IMR-90 (cell line): ENCODE measurements around the gene CAMSAP3. TPM values are rescaled to one million over a fixed set of nuclear protein-coding genes. Genes with fewer than 3 reads are reported as not detected.
"Not testable (repeated sequence)": the region's sequence is repeated elsewhere in the genome, so short reads cannot be mapped to it uniquely, and the experiment has no call there.

Source experiments
- ATAC-seq: fragments of 200-7000 bp; cut with Tn5 transposase; 2 replicates; pipeline ENCODE4 v1.9.1; 2020; ENCODE audit warnings: low read depth, mild to moderate bottlenecking, moderate library complexity
- BruUV-seq: library from RNA; stranded (reverse); fragments of 400-500 nt; replicated peaks from 2 replicates; lab custom pipeline; 2021; lab: Mats Ljungman, UMichigan
- CTCF ChIA-PET: fragments of 300-600 bp; formaldehyde crosslinking; extraction: SDS; loops from one replicate; lab custom pipeline; 2021; ENCODE audit warnings: antibody characterized with exemption; lab: Yijun Ruan, JAX
- POLR2A ChIA-PET: fragments of 300-600 bp; sonication (Branson Sonifier 250); formaldehyde crosslinking; loops from one replicate; lab custom pipeline; 2022; ENCODE audit warnings: antibody characterized with exemption; ENCODE audit not compliant: unreplicated experiment; lab: Charles Lee
- DNase-seq: peaks from one replicate; pipeline ENCODE4 v3.0.0; 2013
- H2AFZ ChIP-seq: replicated peaks from 2 replicates; pipeline ENCODE3; 2013; ENCODE audit warnings: low read length, mild to moderate bottlenecking; ENCODE audit not compliant: poor library complexity
- H2AK5ac ChIP-seq: 2 replicates; pipeline ENCODE4 v1.6.1; 2013; ENCODE audit warnings: low read depth, low read length, inconsistent platforms
- H2AK9ac ChIP-seq: replicated peaks from 2 replicates; pipeline ENCODE3; 2013; ENCODE audit warnings: mild to moderate bottlenecking, low read depth, low read length, moderate library complexity; ENCODE audit not compliant: poor library complexity
- H2BK120ac ChIP-seq: 2 replicates; pipeline ENCODE4 v1.6.1; 2013; ENCODE audit warnings: low read depth, low read length, inconsistent platforms
- H2BK15ac ChIP-seq: 3 replicates; pipeline ENCODE4 v1.6.1; 2013; ENCODE audit warnings: low read depth, low read length, inconsistent platforms
- H2BK20ac ChIP-seq: 2 replicates; pipeline ENCODE4 v1.6.1; 2013; ENCODE audit warnings: low read depth, mild to moderate bottlenecking, inconsistent platforms, low read length, moderate library complexity
- H2BK5ac ChIP-seq: 2 replicates; pipeline ENCODE4 v1.6.1; 2013; ENCODE audit warnings: mild to moderate bottlenecking, low read depth, low read length, inconsistent platforms; ENCODE audit not compliant: poor library complexity, severe bottlenecking
- H3K14ac ChIP-seq: replicated peaks from 2 replicates; pipeline ENCODE4 v1.6.1; 2013; ENCODE audit warnings: low read depth, low read length, inconsistent platforms
- H3K18ac ChIP-seq: 2 replicates; pipeline ENCODE4 v1.6.1; 2013; ENCODE audit warnings: low read depth, low read length, control low read depth
- H3K23ac ChIP-seq: 2 replicates; pipeline ENCODE4 v1.6.1; 2013; ENCODE audit warnings: low read depth, low read length, inconsistent platforms
- H3K27ac ChIP-seq: 2 replicates; pipeline ENCODE4 v1.5.1; 2013; ENCODE audit warnings: mild to moderate bottlenecking, control low read depth, low read length; ENCODE audit not compliant: insufficient read depth
- H3K27me3 ChIP-seq: 2 replicates; pipeline ENCODE4 v1.6.1; 2013; ENCODE audit warnings: low read length; ENCODE audit not compliant: control insufficient read depth, insufficient read depth
- H3K36me3 ChIP-seq: 2 replicates; pipeline ENCODE4 v1.6.1; 2013; ENCODE audit warnings: low read length, mixed read lengths; ENCODE audit not compliant: control insufficient read depth, insufficient read depth
- H3K4ac ChIP-seq: 2 replicates; pipeline ENCODE4 v1.6.1; 2013; ENCODE audit warnings: low read depth, low read length, inconsistent platforms
- H3K4me1 ChIP-seq: 2 replicates; pipeline ENCODE4 v1.6.1; 2013; ENCODE audit warnings: low read length, mixed read lengths; ENCODE audit not compliant: control insufficient read depth, insufficient read depth
- H3K4me2 ChIP-seq: 2 replicates; pipeline ENCODE4 v1.6.1; 2013; ENCODE audit warnings: low read depth, mild to moderate bottlenecking, control low read depth, low read length, moderate library complexity
- H3K4me3 ChIP-seq: 2 replicates; pipeline ENCODE4 v1.5.1; 2013; ENCODE audit warnings: low read depth, mild to moderate bottlenecking, control low read depth, low read length, moderate library complexity; ENCODE audit not compliant: insufficient read depth
- H3K56ac ChIP-seq: 2 replicates; pipeline ENCODE4 v1.6.1; 2013; ENCODE audit warnings: low read length, inconsistent platforms; ENCODE audit not compliant: insufficient read depth; ENCODE audit errors: extremely low read depth
- H3K79me1 ChIP-seq, 2 experiments: 2 replicates each; pipeline ENCODE4 v1.6.1; 2013; ENCODE audit warnings: low read length in 2 of 2, inconsistent platforms in 1 of 2, low read depth in 1 of 2
- H3K9ac ChIP-seq: 2 replicates; pipeline ENCODE4 v1.6.1; 2013; ENCODE audit warnings: low read depth, low read length, control low read depth
- H3K9me1 ChIP-seq: 2 replicates; pipeline ENCODE4 v1.6.1; 2013; ENCODE audit warnings: low read length, inconsistent platforms; ENCODE audit not compliant: insufficient read depth
- H3K9me3 ChIP-seq: 2 replicates; pipeline ENCODE4 v1.6.1; 2013; ENCODE audit warnings: low read length; ENCODE audit not compliant: control insufficient read depth, insufficient read depth
- H4K20me1 ChIP-seq: 2 replicates; pipeline ENCODE4 v1.6.1; 2013; ENCODE audit warnings: low read length, inconsistent platforms; ENCODE audit not compliant: insufficient read depth
- H4K5ac ChIP-seq: 2 replicates; pipeline ENCODE4 v1.6.1; 2013; ENCODE audit warnings: mild to moderate bottlenecking, low read depth, low read length, control low read depth
- H4K8ac ChIP-seq, 2 experiments: 2 replicates each; pipeline ENCODE4 v1.6.1; 2013; ENCODE audit warnings: low read depth in 2 of 2, low read length in 2 of 2, control low read depth in 1 of 2, inconsistent platforms in 1 of 2
- H4K91ac ChIP-seq: 2 replicates; pipeline ENCODE4 v1.6.1; 2013; ENCODE audit warnings: low read depth, low read length, inconsistent platforms; ENCODE audit not compliant: insufficient read depth
- WGBS, 2 experiments: methylation state at CpG; one replicate each; pipeline versions ENCODE4 v1.1.5 to v1.1.7; 2013; ENCODE audit warnings: missing lambda C conversion rate in 2 of 2; ENCODE audit not compliant: insufficient read length in 1 of 2; ENCODE audit errors: extremely low coverage in 2 of 2; 5-methylcytosine and 5-hydroxymethylcytosine counted together
- dilution Hi-C: fragments of 300-500 bp; cut with HindIII; formaldehyde crosslinking; loops from one replicate; pipeline ENCODE4 v1.14.3; 2018; ENCODE audit warnings: low sequenced_read_pairs; ENCODE audit not compliant: unreplicated experiment
- in situ Hi-C: fragments of 300-500 bp; cut with MboI; formaldehyde crosslinking; loops from 3 replicates; pipeline ENCODE4 v1.14.3; 2019; ENCODE audit warnings: low sequenced_read_pairs, inconsistent platforms, mixed read lengths
- intact Hi-C: fragments of 100-400 bp; cut with micrococcal nuclease; formaldehyde crosslinking; loops from 2 replicates; pipeline ENCODE4 v1.10.0; 2022
- polyA plus RNA-seq, 3 experiments: library from polyadenylated mRNA; depleted of rRNA; stranded (reverse); fragments of >200 nt; gene quantifications; 2 replicates each; pipeline ENCODE4 v1.2.3, GENCODE V29; 2012; ENCODE audit warnings: low replicate concordance in 1 of 3
- total RNA-seq: library from RNA; depleted of rRNA; stranded (reverse); fragments of >200 nt; gene quantifications from 2 replicates; pipeline ENCODE4 v1.2.3, GENCODE V29; 2012

CAMSAP3 gene
- total and polyA plus RNA-seq, 2 of the 4 experiments (the other 2 are of a cell fraction), result not detected

DNA sequence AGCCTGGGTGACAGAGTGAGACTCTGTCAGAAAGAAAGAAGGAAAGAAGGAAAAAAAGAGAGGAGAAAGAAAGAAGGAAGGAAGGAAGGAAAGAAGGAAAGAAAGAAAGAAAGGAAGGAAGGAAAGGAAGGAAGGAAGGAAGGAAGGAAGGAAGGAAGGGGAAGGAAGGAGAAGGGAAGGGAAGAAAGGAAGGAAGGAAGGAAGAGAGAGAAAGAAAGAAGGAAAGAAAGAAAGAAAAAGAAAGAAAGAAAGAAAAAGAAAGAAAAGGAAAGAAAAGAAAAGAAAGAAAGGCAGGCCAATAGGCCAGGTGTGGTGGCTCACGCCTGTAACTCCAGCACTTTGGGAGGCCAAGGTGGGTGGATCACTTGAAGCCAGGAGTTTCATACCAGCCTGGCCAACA is 18.2 kb upstream of the CAMSAP3 start:
- in situ Hi-C loops, H3K18ac ChIP-seq: not testable (repeated sequence)

More for the DNA sequence above, 18.2 kb upstream of the CAMSAP3 start:
- dilution Hi-C loops, H2BK20ac ChIP-seq, H3K9ac ChIP-seq, ATAC-seq, H4K20me1 ChIP-seq, H2BK120ac ChIP-seq, H3K4me1 ChIP-seq, H3K36me3 ChIP-seq, H3K9me3 ChIP-seq, H3K4me2 ChIP-seq, H3K56ac ChIP-seq, H3K27ac ChIP-seq, H3K27me3 ChIP-seq, H3K9me1 ChIP-seq, POLR2A ChIA-PET, BruUV-seq, H2BK15ac ChIP-seq, H2AK9ac ChIP-seq, H4K91ac ChIP-seq, H3K79me1 ChIP-seq, H3K14ac ChIP-seq, DNase-seq, H2AFZ ChIP-seq, H3K4ac ChIP-seq, H3K23ac ChIP-seq, H4K8ac ChIP-seq, H2AK5ac ChIP-seq, H3K4me3 ChIP-seq, H4K5ac ChIP-seq, H2BK5ac ChIP-seq, intact Hi-C loops: not testable (repeated sequence)
- WGBS, 2 experiments, result no CpG with 5 or more reads among the region's 1 CpG
- CTCF ChIA-PET, result interaction anchor here (2.8 kb wide), 1 partner anchor 9 kb away, joined by 10 read pairs; no protein-coding TSS in a partner anchor
